NCI-H2171 (cell line): ENCODE measurements around the gene CTSS.
"Not testable (repeated sequence)": the region's sequence is repeated elsewhere in the genome, so short reads cannot be mapped to it uniquely, and the experiment has no call there.

Experiments used
- DNase-seq: peaks from one replicate; lab custom pipeline; 2025; lab: John Stamatoyannopoulos, UW

CTSS gene

DNA sequence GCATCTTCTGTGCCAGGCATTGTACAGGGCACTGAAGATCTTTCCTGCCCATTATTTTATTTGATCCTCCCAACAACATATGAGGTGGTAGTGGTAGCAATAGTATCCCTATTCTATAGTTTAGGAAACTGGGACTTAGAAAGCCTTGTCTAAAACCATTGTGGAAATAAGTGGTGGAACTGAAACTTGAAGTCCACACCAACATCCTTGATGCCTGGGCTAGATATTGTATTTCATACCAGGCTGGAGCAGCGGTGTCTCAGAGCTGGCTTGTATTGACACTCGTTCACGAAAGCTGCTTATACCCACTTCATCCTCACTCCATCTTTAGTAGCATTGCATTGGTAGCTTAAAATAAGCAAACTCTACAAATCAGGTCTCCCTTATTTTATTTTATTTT lies 9.7 kb upstream of the CTSS start:
- DNase-seq = no peak

DNA sequence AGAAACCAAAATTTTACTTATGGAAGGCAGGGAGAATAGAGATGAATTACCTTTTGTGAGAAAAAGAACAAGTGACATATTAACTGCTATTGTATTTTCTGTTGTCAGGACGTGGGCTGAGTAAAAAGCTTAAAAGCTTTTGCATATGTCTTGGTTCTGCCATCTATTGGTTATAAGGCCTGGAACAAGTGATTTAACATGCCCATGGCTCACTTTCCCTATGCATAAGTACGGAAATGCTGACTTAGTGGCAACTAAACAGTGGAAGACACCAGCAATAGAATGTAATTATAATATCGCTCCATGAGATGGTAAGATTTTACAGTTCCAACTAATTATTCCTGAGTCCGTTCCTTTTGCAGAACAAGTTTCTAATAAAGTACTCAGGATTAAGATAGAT lies 6.7 kb upstream of the CTSS start:
- no peak for DNase-seq

DNA sequence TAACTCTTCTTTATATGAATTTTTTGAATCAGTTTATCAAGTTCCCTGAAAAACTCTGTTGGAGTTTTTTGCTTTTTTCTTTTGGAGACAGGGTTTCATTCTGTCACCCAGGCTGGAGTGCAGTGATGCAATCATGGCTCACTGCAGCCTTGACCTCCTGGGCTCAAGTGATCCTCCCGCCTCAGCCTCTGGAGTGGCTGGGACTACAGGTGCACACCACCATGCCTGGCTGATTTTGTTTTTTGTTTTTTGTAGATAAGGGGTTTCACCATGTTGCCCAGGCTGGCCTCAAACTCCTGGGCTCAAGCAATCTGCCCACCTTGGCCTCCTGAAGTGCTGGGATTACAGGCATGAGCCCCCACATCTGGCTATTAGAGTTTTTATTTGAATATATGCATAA lies 2.1 kb upstream of the CTSS start:
- not testable (repeated sequence) for DNase-seq

- not testable (repeated sequence) for DNase-seq
These were observed 361 bp upstream of the CTSS start for GRCh38 chr1:150765977-150766301.

GRCh38 chr1:150764617-150765101 lies 919 bp downstream of the CTSS start:
- no peak for DNase-seq

GRCh38 chr1:150763018-150763417 lies 2.6 kb downstream of the CTSS start:
- DNase-seq = no peak

DNA sequence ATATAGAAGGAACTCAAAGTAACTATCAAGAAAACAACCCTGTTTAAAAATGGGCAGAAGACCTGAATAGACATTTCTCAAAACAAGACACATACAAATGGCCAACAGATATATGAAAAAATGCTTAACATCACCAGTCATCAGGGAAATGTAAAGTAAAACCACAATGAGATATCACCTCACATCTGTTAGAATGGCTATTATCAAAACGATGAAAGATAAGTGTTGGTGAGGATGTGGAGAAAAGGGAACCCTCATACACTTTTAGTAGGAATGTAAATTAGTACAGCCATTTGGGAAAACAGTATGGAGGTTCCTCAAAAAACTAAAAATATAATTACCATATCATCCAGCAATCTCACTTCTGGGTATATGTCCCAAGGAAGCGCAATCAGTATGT lies 3.0 kb downstream of the CTSS start:
- no peak for DNase-seq

GRCh38 chr1:150761801-150762200 lies 3.8 kb downstream of the CTSS start:
- no peak for DNase-seq

DNA sequence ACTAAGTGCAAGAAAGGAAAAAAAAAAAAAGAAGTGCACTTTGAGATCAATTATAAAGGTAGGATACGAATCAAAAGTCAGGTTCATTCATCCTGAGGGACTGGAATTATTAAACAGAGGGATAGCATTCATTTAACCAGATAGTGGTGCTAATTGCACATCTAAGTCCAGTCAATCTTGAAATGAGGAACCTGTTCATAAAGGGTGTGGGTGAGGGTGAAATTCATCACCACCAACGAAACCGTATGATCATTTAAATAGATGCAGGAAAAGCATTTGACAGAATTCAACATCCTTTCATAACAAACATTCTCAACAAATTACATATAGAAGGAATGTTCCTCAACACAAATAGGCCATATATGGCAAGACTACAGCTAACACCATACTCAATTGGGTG lies 5.6 kb downstream of the CTSS start:
- DNase-seq = no peak

- DNase-seq = no peak
These were observed 12.2 kb downstream of the CTSS start for GRCh38 chr1:150753416-150753815.

DNA sequence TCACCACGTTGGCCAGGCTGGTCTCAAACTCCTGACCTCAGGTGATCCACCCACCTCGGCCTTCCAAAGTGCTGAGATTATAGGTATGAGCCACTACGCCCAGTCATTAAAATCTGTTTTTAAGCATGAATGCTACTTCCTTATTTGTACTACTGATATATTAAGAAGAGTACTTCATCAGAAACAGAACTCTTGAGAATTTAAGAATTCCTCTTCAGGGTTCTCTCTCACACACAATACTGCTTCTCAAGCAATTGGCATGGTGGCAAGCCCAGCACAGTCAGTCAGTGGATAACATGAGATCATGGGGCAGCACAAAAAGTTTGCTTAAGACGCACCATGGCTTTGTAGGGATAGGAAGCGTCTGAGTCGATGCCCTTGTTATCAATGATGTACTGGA lies 14.1 kb downstream of the CTSS start:
- no peak for DNase-seq

DNA sequence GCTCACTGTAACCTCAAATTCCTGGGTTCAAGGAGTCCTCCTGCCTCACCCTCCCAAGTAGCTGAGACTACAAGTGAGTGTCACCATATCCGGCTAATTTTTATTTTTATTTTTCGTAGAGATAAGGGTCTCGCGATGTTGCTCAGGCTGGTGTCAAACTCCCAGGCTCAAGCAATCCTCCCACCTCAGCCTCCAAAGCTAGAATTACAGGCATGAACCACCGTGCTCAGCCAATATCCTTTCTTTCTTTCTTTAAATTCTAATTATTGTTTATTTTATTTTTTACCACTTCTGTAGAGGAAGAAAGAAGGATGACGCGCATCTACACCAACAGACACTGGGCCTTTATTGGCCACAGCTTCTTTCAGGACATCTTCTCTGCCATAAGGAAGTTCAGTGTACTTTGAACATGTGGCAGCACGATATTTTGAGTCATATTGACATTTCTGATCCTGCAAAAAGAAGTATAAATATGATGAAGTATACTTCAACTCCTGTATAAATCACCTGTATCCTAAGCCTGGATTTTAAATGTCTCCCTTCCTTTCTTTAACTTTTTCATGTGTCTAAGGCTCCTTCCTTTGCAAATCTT lies 15.8 kb downstream of the CTSS start:
- DNase-seq = no peak

DNA sequence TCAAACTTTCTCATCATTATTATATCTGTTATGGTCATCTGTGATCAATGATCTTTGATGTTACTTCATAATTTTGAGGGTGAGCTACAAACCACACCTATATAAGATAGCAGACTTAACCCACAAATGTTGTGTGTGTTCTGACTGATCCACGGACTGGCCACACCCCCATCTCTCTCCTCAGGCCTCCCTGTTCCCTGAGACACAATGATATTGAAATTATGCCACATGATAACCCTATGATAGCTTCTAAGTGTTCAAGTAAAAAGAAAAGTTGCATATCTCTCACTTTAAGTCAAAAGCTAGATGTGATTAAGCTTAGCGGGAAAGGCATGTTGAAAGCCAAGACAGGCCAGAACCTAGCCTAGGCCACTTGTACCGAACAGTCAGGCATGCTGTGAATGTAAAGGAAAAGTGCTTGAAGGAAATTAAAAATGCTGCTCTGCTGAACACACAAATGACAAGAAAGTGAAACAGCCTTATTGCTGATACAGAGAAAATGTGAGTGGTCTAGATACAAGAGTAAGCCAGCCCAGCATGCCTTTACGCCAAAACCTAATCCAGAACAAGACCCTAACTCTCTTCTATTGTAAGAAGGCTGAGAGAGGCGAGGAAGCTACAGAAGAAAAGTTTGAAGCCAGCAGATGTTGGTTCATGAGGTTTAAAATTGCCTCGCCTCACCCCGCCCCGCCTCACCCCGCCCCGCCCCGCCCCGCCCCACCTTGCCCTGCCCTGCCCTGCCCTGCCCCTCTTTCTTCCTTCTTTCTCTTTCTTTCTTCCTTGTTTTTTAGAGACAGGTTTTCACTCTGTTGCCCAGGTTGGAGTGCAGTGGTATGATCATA lies 16.5 kb downstream of the CTSS start:
- no peak for DNase-seq

- no peak for DNase-seq
These were observed 35.4 kb downstream of the CTSS start for GRCh38 chr1:150730130-150730721.

DNA sequence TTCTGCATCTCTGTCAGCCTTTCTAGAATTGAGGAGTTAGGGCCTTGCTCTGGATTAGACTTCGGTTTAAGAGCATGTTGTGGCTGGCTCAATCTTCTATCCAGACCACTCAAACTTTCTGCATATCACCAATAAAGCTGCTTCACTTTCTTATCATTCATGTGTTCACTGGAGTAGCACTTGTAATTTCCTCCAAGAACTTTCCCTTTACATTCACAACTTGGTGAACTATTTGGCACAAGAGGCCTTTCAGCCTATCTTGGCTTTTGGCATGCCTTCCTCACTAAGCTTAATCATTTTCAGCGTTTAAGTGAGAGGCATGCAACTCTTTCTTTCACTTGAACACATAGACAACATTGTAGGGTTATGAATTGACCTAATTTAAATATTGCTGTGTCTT lies 41.2 kb downstream of the CTSS start:
- no peak for DNase-seq

DNA sequence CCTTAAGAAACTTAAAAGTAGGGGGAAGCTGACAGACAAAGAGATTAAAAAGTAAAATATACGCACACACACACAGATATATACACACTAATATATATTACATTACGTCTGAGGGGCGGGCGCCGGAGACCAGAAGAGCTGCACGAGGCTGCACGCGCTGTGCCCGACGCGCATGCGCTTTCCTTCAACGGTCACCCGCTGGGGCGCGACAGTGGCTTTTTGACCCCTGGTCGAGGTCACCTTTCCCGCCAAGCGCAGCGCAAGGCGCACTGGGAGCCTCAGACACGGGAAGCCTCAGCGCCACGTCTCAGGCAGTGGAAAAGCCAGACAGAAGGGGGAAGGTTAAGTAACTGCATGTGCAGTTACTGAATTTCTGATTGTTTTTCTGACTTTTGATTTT lies 44.9 kb downstream of the CTSS start, which contains the start of gene HORMAD1:
Gene HORMAD1 (minus strand): TSS at position 193 of the 400 bp plus-strand sequence. CDS start 1,390 bp downstream, outside the sequence.
- no peak for DNase-seq

DNA sequence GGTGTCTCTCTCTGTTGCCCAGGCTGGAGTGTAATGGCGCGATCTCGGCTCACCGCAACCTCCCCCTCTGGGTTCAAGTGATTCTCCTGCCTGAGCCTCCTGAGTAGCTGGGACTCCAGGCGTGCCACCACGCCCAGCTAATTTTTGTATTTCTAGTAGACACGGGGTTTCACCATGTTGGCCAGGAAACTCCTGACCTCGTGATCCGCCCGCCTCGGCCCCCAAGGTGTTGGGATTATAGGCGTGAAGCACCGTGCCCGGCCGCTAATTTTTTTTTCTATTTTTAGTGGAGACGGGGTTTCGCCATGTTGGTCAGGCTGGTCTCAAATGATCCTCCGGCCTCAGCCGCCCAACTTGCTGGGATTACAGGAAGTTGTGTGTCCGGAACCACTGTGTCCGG lies 45.5 kb downstream of the CTSS start:
- DNase-seq = no peak

DNA sequence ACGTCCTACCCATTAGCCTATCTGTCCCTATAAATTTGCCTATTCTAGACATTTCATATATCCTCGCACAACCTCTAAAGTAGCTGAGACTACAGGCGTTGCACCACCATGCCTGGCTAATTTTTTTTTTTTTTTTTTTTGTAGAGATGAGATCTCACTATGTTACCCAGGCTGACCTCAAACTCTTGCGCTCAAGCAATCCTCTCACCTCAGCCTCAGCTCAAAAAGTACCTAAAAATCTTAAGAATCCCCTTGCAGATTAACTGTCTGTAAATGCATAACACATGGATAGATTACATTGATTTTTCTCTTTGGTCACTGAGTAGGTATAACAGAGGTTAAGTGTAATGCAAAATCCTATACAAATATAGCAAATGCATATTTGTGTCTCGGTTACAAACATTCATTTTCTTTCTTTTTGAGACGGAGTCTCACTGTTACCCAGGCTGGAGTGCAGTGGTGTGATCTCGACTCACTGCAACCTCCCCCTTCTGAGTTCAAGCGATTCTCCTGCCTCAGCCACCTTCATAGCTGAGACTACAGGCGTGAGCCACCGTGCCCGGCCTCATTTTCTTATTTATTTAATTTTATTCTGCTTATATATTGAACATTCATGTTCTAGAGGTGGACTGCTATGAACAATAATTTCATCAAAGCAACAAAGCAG lies 47.2 kb downstream of the CTSS start:
- no peak for DNase-seq

- not testable (repeated sequence) for DNase-seq
These were observed 56.5 kb downstream of the CTSS start for GRCh38 chr1:150709031-150709430.

DNA sequence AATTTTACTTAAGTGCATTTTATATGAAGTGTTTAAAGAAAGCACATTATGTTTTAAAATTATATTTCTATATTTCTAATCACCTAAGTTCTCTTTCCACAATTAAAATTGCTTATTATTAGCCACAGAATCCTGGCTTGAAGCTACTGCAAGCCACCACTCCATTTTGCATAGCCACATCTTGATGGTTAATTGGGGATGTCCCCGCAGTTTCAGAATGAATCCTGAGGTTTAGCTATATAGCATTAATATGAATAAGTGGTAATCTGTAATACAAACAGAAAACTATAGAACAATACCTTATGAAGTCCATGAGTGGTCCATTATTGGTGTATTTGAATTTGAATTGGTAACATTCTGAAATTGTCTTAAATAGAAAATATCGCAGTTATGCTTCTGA lies 57.0 kb downstream of the CTSS start:
- DNase-seq = no peak

- DNase-seq = no peak
These were observed 59.5 kb downstream of the CTSS start for GRCh38 chr1:150706091-150706490.

- DNase-seq = no peak
These were observed 62.2 kb downstream of the CTSS start for GRCh38 chr1:150703427-150703826.
